Endothelial cell of umbilical vein (primary cell): ENCODE data around the gene VIL1. TPM values are rescaled to one million over a fixed set of nuclear protein-coding genes. Genes with fewer than 3 reads are reported as not detected.

Source experiments
- BruUV-seq: library from RNA; stranded (reverse); fragments of 400-500 nt; replicated peaks from 2 replicates; lab custom pipeline; 2021; lab: Mats Ljungman, UMichigan
- CTCF ChIA-PET: fragments of 300-600, 350-600 bp; sonication (Branson Sonifier 250); formaldehyde crosslinking; loops from one replicate; lab custom pipeline; 2021; ENCODE audit warnings: antibody characterized with exemption, inconsistent platforms; lab: Charles Lee
- POLR2A ChIA-PET: fragments of 300-600, 350-600 bp; sonication (Branson Sonifier 250); formaldehyde crosslinking; loops from one replicate; lab custom pipeline; 2021; ENCODE audit warnings: antibody characterized with exemption, inconsistent platforms; lab: Charles Lee
- DNase-seq: peaks from one replicate; pipeline ENCODE4 v3.0.0-alpha.2; 2011; ENCODE audit warnings: low read depth, low spot score
- FAIRE-seq: peaks from 2 replicates; lab custom pipeline; 2011; peaks lifted over from hg19 to GRCh38; lab: Jason Lieb, UNC
- H2AFZ ChIP-seq: 2 replicates; pipeline ENCODE4 v1.6.0; 2012; ENCODE audit warnings: low read depth, low read length, control low read depth, inconsistent platforms
- H3K27ac ChIP-seq: 2 replicates; pipeline ENCODE4 v1.5.1; 2011; ENCODE audit warnings: low read depth, mild to moderate bottlenecking, control low read depth, low read length, moderate library complexity; ENCODE audit not compliant: insufficient read depth
- H3K27me3 ChIP-seq, 2 experiments: 2 replicates each; pipeline versions ENCODE4 v1.6.0 to v1.6.1; 2011; ENCODE audit warnings: low read length in 2 of 2, mixed read lengths in 1 of 2; ENCODE audit not compliant: control insufficient read depth in 2 of 2, insufficient read depth in 2 of 2
- H3K36me3 ChIP-seq, 2 experiments: 2 replicates in 1 of 2; 3 replicates in 1 of 2; pipeline ENCODE4 v1.5.1; 2011; ENCODE audit warnings: low read length in 2 of 2, mild to moderate bottlenecking in 1 of 2, moderate library complexity in 1 of 2; ENCODE audit not compliant: control insufficient read depth in 2 of 2, insufficient read depth in 2 of 2; ENCODE audit errors: extremely low read depth in 1 of 2
- H3K4me1 ChIP-seq: 3 replicates; pipeline ENCODE4 v1.5.1; 2011; ENCODE audit warnings: mild to moderate bottlenecking, low read length; ENCODE audit not compliant: control insufficient read depth, insufficient read depth; ENCODE audit errors: extremely low read depth
- H3K4me2 ChIP-seq: 2 replicates; pipeline ENCODE4 v1.6.1; 2011; ENCODE audit warnings: low read length, control low read depth, mixed read lengths; ENCODE audit not compliant: insufficient read depth
- H3K4me3 ChIP-seq, 3 experiments: fragments of 200-600 bp in 1 of 3; sonication (generic), shearing (Covaris generic) in 1 of 3; replicated peaks in 1 of 3; 2 replicates each; pipeline ENCODE4 v1.5.1; 2011 to 2016; ENCODE audit warnings: control low read depth in 3 of 3, low read length in 3 of 3, mild to moderate bottlenecking in 2 of 3, inconsistent platforms in 1 of 3, low read depth in 1 of 3, moderate library complexity in 1 of 3; ENCODE audit not compliant: insufficient read depth in 1 of 3
- H3K79me2 ChIP-seq: 2 replicates; pipeline ENCODE4 v1.6.0; 2012; ENCODE audit warnings: low read length, inconsistent platforms; ENCODE audit not compliant: control insufficient read depth, insufficient read depth
- H3K9ac ChIP-seq: replicated peaks from 2 replicates; pipeline ENCODE3; 2011; ENCODE audit warnings: low read length, control low read depth; ENCODE audit not compliant: insufficient read depth; ENCODE audit errors: extremely low read depth
- H3K9me1 ChIP-seq: replicated peaks from 3 replicates; pipeline ENCODE4 v1.6.0; 2011; ENCODE audit warnings: mild to moderate bottlenecking, low read length; ENCODE audit not compliant: control insufficient read depth, insufficient read depth; ENCODE audit errors: extremely low read depth
- H3K9me3 ChIP-seq: replicated peaks from 2 replicates; pipeline ENCODE4 v1.5.1; 2012; ENCODE audit warnings: low read length, inconsistent platforms; ENCODE audit not compliant: control insufficient read depth, insufficient read depth
- H4K20me1 ChIP-seq: replicated peaks from 2 replicates; pipeline ENCODE3; 2011; ENCODE audit warnings: mild to moderate bottlenecking, low read length; ENCODE audit not compliant: control insufficient read depth, insufficient read depth; ENCODE audit errors: extremely low read depth
- EZH2 ChIP-seq: IDR thresholded peaks from 2 replicates; pipeline ENCODE4 v1.6.1; 2012; ENCODE audit warnings: borderline replicate concordance, low read depth, mild to moderate bottlenecking, moderate library complexity, low read length, inconsistent platforms; ENCODE audit not compliant: severe bottlenecking
- FOS ChIP-seq: IDR thresholded peaks from 2 replicates; pipeline ENCODE4 v1.6.1; 2011; ENCODE audit warnings: mild to moderate bottlenecking, low read length, moderate library complexity, borderline replicate concordance; ENCODE audit not compliant: insufficient read depth
- JUN ChIP-seq: IDR thresholded peaks from 2 replicates; pipeline ENCODE4 v1.6.1; 2011; ENCODE audit warnings: borderline replicate concordance, low read depth; ENCODE audit not compliant: insufficient read length, insufficient read depth
- POLR2A ChIP-seq: IDR thresholded peaks from 2 replicates; pipeline ENCODE4 v1.6.1; 2012; ENCODE audit warnings: low read depth, mild to moderate bottlenecking, control low read depth, low read length
- dilution Hi-C: fragments of 300-500 bp; cut with MboI; formaldehyde crosslinking; loops from one replicate; pipeline ENCODE4 v1.15.0; 2019; ENCODE audit warnings: low sequenced_read_pairs; ENCODE audit not compliant: extremely low pct_ligation_motif_present
- intact Hi-C: fragments of 100-400 bp; cut with micrococcal nuclease; formaldehyde crosslinking; loops from one replicate; pipeline ENCODE4 v1.10.0; 2022
- polyA plus RNA-seq, 4 experiments: library from polyadenylated mRNA; depleted of rRNA in 3 of 4; stranded (reverse) in 3 of 4; unstranded in 1 of 4; fragments of >200 nt; gene quantifications; 2 replicates each; pipeline versions ENCODE4 v1.2.1 to v1.2.3, GENCODE V29; 2011 to 2012; ENCODE audit warnings: missing spikeins in 1 of 4
- total RNA-seq: library from RNA; stranded (reverse); gene quantifications from 2 replicates; pipeline ENCODE4 v1.2.3, GENCODE V29; 2021
- TF ChIP-seq, protein P1 (sequence below), 2 donors: IDR thresholded peaks; 1 replicate in 1 of 2; 2 replicates in 1 of 2; pipeline ENCODE4 v1.5.1; 2011; ENCODE audit warnings: low read length in 2 of 2, mild to moderate bottlenecking in 2 of 2, moderate library complexity in 2 of 2, control low read depth in 1 of 2, inconsistent platforms in 1 of 2, low read depth in 1 of 2; ENCODE audit not compliant: insufficient read depth in 1 of 2; ENCODE audit errors: extremely low read depth in 1 of 2

The VIL1 gene
- total and polyA plus RNA-seq, 2 donors (not counting 3 experiments of a cell fraction or from before 2014, with no cell fraction given) = not detected

- TF ChIP-seq, protein P1, sequence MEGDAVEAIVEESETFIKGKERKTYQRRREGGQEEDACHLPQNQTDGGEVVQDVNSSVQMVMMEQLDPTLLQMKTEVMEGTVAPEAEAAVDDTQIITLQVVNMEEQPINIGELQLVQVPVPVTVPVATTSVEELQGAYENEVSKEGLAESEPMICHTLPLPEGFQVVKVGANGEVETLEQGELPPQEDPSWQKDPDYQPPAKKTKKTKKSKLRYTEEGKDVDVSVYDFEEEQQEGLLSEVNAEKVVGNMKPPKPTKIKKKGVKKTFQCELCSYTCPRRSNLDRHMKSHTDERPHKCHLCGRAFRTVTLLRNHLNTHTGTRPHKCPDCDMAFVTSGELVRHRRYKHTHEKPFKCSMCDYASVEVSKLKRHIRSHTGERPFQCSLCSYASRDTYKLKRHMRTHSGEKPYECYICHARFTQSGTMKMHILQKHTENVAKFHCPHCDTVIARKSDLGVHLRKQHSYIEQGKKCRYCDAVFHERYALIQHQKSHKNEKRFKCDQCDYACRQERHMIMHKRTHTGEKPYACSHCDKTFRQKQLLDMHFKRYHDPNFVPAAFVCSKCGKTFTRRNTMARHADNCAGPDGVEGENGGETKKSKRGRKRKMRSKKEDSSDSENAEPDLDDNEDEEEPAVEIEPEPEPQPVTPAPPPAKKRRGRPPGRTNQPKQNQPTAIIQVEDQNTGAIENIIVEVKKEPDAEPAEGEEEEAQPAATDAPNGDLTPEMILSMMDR (IDR thresholded peaks at IDR 0.05; ENCODE audit: extremely low read depth in 1 of 2, insufficient read depth in 1 of 2, low read depth in 1 of 2, low read length in 2 of 2) = no peak
- TF ChIP-seq POLR2A (no peak), FOS (no peak), JUN (no peak), EZH2 (no peak)
- H3K9me1 ChIP-seq = no peaks in the 10 kb centered on the region
- H3K9me3 ChIP-seq = no peaks in the 10 kb centered on the region
- H4K20me1 ChIP-seq = no peaks in the 10 kb centered on the region
- intact Hi-C loops (loop anchor here (1.0 kb wide), 1 partner anchor 82 kb away; no protein-coding TSS in a partner anchor), dilution Hi-C loops (no loop called here)
- no TSS peak for BruUV-seq
- no peak overlapping the region for H3K27ac ChIP-seq
- H3K9ac ChIP-seq = no peak overlapping the region
- no peak overlapping the region for H3K4me3 ChIP-seq
- H3K79me2 ChIP-seq = no peaks in the 10 kb centered on the region
- ChIA-PET POLR2A (no interaction called here), CTCF (no interaction called here)
- no peaks in the 10 kb centered on the region for H3K36me3 ChIP-seq
- no peaks in the 10 kb centered on the region for H3K4me1 ChIP-seq
- H3K4me2 ChIP-seq = no peak overlapping the region
- H2AFZ ChIP-seq = no peak overlapping the region
- H3K27me3 ChIP-seq = no peaks in the 10 kb centered on the region
- FAIRE-seq (no peak), DNase-seq (no peak)
These were observed 604 bp upstream of the VIL1 start for GRCh38 chr2:218418321-218418716.

GRCh38 chr2:218419630-218420216, 800 bp downstream of the VIL1 start:
- Histone ChIP-seq H3K27ac (no peak overlapping the region), H3K4me3 (no peak overlapping the region), H3K9me3 (no peaks in the 10 kb centered on the region), H3K4me2 (no peak overlapping the region), H3K27me3 (no peaks in the 10 kb centered on the region), H3K4me1 (no peaks in the 10 kb centered on the region), H3K36me3 (no peaks in the 10 kb centered on the region), H4K20me1 (no peaks in the 10 kb centered on the region), H3K9ac (no peak overlapping the region), H2AFZ (no peak overlapping the region), H3K79me2 (no peaks in the 10 kb centered on the region), H3K9me1 (no peaks in the 10 kb centered on the region)
- intact Hi-C loops (no loop called here), dilution Hi-C loops (no loop called here)
- BruUV-seq = no TSS peak
- DNase-seq (no peak), FAIRE-seq (no peak)
- POLR2A ChIA-PET = no interaction called here
- CTCF ChIA-PET = no interaction called here
- no peak for TF ChIP-seq JUN
